AG04450 (cell line): ENCODE data around the gene OXCT2. TPM values are rescaled to one million over a fixed set of nuclear protein-coding genes. Genes with fewer than 3 reads are reported as not detected.

ENCODE experiments used
- CTCF ChIA-PET: fragments of 300-600, 350-600 bp; formaldehyde crosslinking; extraction: SDS; loops from one replicate; lab custom pipeline; 2022; ENCODE audit warnings: antibody characterized with exemption, inconsistent platforms; lab: Charles Lee
- POLR2A ChIA-PET: fragments of 350-600 bp; formaldehyde crosslinking; extraction: SDS; loops from one replicate; lab custom pipeline; 2021; ENCODE audit warnings: antibody characterized with exemption, inconsistent platforms; lab: Yijun Ruan, JAX
- DNase-seq: peaks from one replicate; pipeline ENCODE4 v3.0.0-alpha.2; 2011; ENCODE audit warnings: low read depth, low spot score
- H3K27ac ChIP-seq: one replicate; pipeline ENCODE4 v1.5.1; 2012; ENCODE audit warnings: low read depth, low read length, control low read depth
- H3K27me3 ChIP-seq: one replicate; pipeline ENCODE4 v1.6.0; 2012; ENCODE audit warnings: low read length; ENCODE audit not compliant: control insufficient read depth, insufficient read depth
- H3K4me3 ChIP-seq: 2 replicates; pipeline ENCODE4 v1.5.1; 2011; ENCODE audit warnings: mild to moderate bottlenecking, low read depth, low read length, control low read depth
- H3K9me3 ChIP-seq: 2 replicates; pipeline ENCODE4 v1.5.1; 2012; ENCODE audit warnings: low read length; ENCODE audit not compliant: control insufficient read depth, insufficient read depth
- CTCF ChIP-seq: IDR thresholded peaks from 2 replicates; pipeline ENCODE4 v1.5.1; 2011; ENCODE audit warnings: low read depth, low read length, control low read depth, inconsistent platforms
- polyA plus RNA-seq: library from polyadenylated mRNA; depleted of rRNA; stranded (reverse); fragments of >200 nt; gene quantifications from 2 replicates; pipeline ENCODE4 v1.2.3, GENCODE V29; 2011

Gene OXCT2
- polyA plus RNA-seq, 1 experiment = 0.06 TPM

- POLR2A ChIA-PET = no interaction called here
- no peak overlapping the region for H3K4me3 ChIP-seq
- no peak for TF ChIP-seq CTCF
These were observed 41.8 kb upstream of the OXCT2 start for GRCh38 chr1:39812913-39813312.

GRCh38 chr1:39808784-39809517 is 37.8 kb upstream of the OXCT2 start:
- Histone ChIP-seq H3K4me3 (no peak overlapping the region), H3K9me3 (peaks cover 3% of the 10 kb centered on the region), H3K27me3 (peaks cover 5% of the 10 kb centered on the region), H3K27ac (no peak overlapping the region)
- TF ChIP-seq CTCF = no peak
- ChIA-PET POLR2A (no interaction called here), CTCF (no interaction called here)
- no peak for DNase-seq

More at GRCh38 chr1:39812913-39813312, 41.8 kb upstream of the OXCT2 start:
- no peak for DNase-seq
- Histone ChIP-seq H3K27ac (no peak overlapping the region), H3K27me3 (peaks cover 7% of the 10 kb centered on the region), H3K9me3 (no peaks in the 10 kb centered on the region; the same call in 1 of the 2 replicates)
- CTCF ChIA-PET = no interaction called here

DNA sequence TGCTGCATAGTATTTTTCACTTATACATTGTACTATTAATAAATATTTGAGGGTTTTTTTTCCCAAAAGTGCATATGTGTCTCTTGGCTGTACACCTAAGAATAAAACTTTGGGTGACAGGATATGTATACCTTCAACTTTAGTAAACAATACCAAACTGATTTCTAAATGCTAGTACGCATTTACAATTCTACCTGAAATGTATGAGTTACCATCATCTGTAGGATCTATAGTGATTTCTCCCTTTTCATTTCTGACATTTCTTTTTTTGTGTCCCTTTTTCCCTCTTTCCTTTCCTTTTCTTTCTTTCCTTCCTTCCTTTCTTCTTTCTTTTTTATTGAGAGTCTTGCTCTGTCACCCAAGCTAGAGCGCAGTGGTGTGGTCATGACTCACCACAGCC is 34.2 kb upstream of the OXCT2 start:
- DNase-seq = no peak
- Histone ChIP-seq H3K27ac (no peak overlapping the region), H3K27me3 (peaks cover 5% of the 10 kb centered on the region), H3K4me3 (no peak overlapping the region), H3K9me3 (peaks cover 3% of the 10 kb centered on the region)
- ChIA-PET POLR2A (no interaction called here), CTCF (no interaction called here)
- no peak for TF ChIP-seq CTCF

GRCh38 chr1:39802496-39803260 is 31.5 kb upstream of the OXCT2 start:
- ChIA-PET CTCF (no interaction called here), POLR2A (no interaction called here)
- TF ChIP-seq CTCF = no peak

GRCh38 chr1:39800471-39800835 is 29.3 kb upstream of the OXCT2 start:
- ChIA-PET CTCF (interaction anchor here (0.6 to 2.0 kb wide), 12 partner anchors 10 to 1651 kb away, joined by 3 to 13 read pairs (median 3); partner anchors contain the start of gene TRIT1), POLR2A (no interaction called here)
- no peak overlapping the region for H3K4me3 ChIP-seq
- no peak overlapping the region for H3K27ac ChIP-seq
- DNase-seq = no peak
- peaks cover 5% of the 10 kb centered on the region for H3K27me3 ChIP-seq
- peaks cover under 1% of the 10 kb centered on the region; the same call in 1 of the 2 replicates for H3K9me3 ChIP-seq
- no peak for TF ChIP-seq CTCF

More at GRCh38 chr1:39802496-39803260, 31.5 kb upstream of the OXCT2 start:
- H3K27me3 ChIP-seq = peaks cover 3% of the 10 kb centered on the region
- peaks cover 3% of the 10 kb centered on the region for H3K9me3 ChIP-seq
- no peak overlapping the region for H3K4me3 ChIP-seq
- no peak for DNase-seq
- H3K27ac ChIP-seq = no peak overlapping the region
